GM19395 (cell line): ENCODE results near the gene RNF19B.

ENCODE experiments used
- ATAC-seq: cut with Tn5 transposase; IDR thresholded peaks from one replicate; pipeline ENCODE4 v1.9.1; 2021; ENCODE audit warnings: mild to moderate bottlenecking, moderate library complexity; ENCODE audit not compliant: unreplicated experiment

Gene RNF19B

DNA sequence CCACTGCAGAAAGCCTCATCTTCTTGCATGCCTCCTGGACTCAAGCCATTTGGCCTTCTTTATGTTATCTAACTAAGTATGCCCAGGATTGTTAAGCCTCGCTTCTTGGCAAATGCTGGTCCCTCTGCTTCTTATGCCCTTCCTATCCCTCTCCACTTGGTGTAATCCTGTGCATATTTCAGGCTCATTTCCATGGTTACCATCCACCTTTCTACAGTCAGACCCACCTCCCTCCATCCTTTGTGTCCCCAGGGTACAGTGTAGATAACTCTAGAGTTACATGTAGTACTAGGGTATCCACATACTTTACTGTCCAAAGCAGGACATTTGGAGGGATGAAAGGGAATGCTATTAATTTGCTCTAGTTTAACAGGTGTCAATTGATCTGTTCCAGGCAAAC lies 6.5 kb upstream of the RNF19B start:
- ATAC-seq = no peak

DNA sequence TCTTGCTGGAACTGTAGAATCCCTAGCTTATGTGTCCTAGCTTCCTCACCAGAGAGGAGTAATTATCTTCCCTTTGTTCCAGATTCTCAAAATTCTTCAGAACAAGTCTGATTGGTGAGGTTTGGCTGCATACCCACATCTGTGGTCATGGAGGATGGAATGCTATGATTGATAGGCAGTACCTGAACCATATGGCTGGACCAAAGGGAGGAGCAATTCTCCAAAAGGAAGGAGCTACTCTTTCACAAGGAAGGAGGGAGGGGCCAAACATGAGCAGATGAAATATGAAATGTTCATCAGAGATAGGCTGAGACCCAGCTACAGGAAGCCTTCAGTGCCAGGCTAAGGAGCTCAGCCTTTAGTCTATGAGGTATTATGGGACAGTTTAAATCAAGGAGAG lies 5.0 kb upstream of the RNF19B start:
- ATAC-seq = no peak

DNA sequence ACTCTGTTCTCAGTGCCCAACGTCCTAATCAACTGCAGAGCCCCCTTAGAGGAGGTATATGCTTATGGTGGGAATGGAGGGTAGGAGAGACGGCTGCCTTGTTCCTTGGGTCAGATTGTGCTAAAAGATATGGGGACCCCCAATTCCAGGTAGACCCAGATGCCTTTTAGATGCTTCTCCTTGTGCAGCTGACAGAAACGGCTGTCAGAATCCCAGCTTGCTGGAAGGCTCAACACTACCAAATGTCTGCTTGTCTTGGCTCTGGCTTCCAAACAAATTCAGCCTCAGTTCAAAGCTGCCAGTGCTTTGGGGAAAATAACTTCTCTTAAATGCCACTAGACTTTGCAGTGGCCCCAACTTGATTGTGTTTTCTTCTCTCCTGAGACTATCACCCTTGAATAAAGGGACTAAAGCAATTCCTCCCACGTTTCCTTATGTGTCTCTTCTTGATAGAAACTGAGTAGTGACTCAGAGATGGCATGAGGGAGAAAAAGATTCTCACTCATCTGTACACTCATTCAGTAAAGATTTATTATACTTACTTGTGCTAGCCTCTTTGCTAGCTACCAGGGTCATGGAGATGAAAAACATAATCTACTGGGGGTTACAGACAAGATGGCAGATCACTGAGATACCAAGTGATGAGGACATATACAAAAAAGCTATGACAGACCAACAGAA lies 3.4 kb upstream of the RNF19B start:
- ATAC-seq = no peak

GRCh38 chr1:32966900-32967299 lies 2.3 kb upstream of the RNF19B start:
- no peak for ATAC-seq

GRCh38 chr1:32965251-32965747 lies 690 bp upstream of the RNF19B start:
- no peak for ATAC-seq

GRCh38 chr1:32963746-32964460 lies 706 bp downstream of the RNF19B start:
- ATAC-seq = peak; percentile 23

DNA sequence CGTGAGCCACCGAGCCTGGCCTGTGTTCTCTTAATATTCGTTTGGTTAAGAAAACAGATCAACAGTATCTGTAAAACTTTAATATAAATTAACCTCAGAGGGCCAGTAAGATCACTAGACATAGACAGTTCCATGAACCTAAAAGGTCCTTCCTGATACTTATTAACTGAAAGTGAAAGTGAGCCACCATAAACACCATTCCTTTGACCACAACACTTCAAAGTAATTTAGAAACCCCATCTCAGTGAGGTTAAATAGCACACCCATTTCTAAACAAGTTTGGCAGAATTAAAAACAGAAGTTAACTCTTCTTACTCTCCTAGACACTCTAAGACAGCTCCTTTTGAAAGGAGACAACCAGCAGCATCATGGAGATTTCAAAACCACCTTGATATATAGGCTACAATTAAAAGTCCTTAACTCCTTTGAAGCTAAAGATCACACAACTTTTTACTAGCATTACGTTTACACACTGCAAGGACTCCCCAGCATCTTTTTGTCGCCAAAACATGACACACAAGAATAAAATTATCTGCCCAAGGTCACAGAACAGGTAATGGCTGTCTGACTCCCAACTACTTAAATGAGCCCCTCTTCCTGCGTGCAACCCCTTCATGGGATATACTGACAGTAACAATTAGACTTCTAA lies 2.2 kb downstream of the RNF19B start:
- peak; percentile 46 for ATAC-seq

- no peak for ATAC-seq
Measured at GRCh38 chr1:32960819-32961355, 3.7 kb downstream of the RNF19B start.

GRCh38 chr1:32960342-32960741 lies 4.3 kb downstream of the RNF19B start:
- no peak for ATAC-seq

GRCh38 chr1:32958827-32959226 lies 5.8 kb downstream of the RNF19B start:
- ATAC-seq = no peak

GRCh38 chr1:32957017-32957416 lies 7.6 kb downstream of the RNF19B start:
- ATAC-seq = no peak

DNA sequence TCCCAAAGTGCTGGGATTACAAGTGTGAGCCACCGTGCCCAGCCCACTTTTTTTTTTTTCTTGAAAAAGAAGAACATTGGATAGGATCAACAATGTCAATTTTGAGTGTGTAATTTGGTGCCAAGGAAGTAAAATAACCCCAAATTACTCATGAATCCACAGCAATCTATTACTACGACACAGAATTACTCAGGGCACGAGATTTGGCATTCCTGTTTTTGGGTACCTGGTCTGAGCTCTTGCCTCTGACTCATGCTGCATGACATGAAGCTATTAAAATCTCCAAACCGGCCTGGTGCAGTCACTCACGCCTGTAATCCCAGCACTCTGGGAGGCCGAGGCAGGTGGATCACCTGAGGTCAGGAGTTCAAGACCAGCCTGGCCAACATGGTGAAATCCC lies 10.4 kb downstream of the RNF19B start:
- ATAC-seq = no peak

- ATAC-seq = no peak
Measured at GRCh38 chr1:32953495-32953894, 11.1 kb downstream of the RNF19B start.

GRCh38 chr1:32949519-32949918 lies 15.1 kb downstream of the RNF19B start:
- no peak for ATAC-seq

DNA sequence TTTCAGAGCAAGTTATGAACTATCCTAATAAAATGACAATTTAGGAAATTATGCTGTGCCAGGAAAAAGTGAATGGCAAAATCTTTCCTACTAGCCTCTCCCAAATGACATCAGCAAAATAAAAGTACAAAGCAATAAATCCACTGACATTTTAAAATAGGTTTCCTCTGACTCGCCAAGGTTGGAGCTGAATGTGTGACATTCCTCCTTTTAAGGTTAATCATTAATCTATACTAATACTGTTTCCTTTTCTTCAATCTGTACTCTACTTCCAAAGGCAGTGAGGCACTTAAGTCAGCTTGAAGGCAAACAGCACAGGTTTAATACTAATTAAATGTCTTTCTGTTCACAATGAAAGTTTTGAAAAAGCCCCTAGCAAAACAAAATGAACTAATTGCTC lies 15.7 kb downstream of the RNF19B start:
- no peak for ATAC-seq

DNA sequence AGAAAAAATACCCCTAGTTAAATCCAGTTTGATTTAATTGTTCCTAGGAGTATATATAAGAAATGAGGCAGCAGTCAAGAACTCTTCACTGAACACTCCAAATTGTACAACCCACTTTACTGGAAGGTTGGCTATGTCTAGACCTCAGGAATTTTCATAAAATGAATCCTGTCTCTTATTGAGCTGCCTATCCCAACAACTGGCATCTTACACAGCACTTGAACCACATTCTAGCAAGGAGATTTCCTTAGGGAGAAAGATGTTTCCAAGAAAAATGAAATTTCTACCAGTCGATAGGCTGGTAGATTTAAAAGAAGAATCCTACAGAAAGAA lies 16.3 kb downstream of the RNF19B start:
- ATAC-seq = no peak

- no peak for ATAC-seq
Measured at GRCh38 chr1:32947669-32948389, 16.8 kb downstream of the RNF19B start.

GRCh38 chr1:32946413-32946812 lies 18.2 kb downstream of the RNF19B start:
- ATAC-seq = no peak

GRCh38 chr1:32944180-32944579 lies 20.4 kb downstream of the RNF19B start:
- ATAC-seq = no peak

DNA sequence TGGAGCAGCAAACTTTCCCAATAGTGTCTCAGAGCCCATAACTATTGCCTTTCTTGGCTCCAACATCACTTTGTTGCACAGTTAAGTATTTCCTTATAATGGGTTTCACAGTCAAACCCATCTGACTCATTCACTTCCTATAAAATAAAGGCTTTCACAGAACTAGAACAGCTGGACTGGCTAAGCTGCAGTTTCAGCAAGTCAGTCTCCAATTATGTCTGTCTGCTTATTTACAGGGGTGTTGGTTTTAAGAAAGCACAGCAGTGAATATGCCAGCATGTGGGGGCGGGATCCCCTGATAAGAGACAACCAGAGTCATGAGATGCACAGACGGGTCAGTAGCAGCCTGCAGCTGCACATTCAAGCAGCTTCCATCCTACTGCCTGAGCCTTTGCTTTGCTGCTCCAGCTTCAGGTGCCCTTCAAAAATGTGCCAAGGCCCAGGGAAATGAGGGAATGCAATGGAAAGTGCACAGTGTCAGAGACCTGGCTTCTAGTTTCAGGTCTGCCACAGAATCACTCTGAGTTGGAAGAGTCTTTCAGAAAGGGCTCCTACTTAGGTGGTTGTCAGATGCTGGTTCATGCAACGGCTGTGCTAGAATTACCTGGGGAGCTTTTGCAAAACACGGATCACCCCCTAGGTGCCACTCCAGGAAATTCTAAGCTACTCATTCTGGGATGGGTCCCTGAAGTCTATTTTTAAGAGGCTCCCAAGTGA lies 24.8 kb downstream of the RNF19B start:
- no peak for ATAC-seq

DNA sequence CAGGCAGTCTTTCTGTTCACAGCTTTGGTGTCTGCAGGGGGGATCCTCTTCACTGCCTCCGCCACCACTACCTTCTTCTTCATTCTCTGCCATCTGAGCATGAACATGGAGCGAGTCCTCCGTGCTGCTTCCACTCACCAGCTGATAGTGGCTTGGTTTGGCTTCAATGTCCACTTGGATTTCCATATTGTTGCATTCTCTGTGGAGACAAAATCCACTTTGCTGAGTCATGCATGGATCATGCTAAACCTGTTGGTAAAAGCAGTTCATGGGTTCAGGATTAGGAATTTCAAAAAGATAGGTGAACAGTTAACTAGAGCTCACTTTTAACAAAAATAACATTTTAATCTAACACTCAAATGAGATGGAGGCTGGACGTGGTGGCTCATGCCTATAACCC lies 27.5 kb downstream of the RNF19B start:
- no peak for ATAC-seq
